ENCODE results near the gene PPP1R16B.
"Not testable (repeated sequence)": the region's sequence is repeated elsewhere in the genome, so short reads cannot be mapped to it uniquely, and the experiment has no call there.

Gene PPP1R16B

GRCh38 chr20:38947931-38948362, 142.4 kb downstream of the PPP1R16B start:
- no peak for TF ChIP-seq ZFX (IDR thresholded peaks at IDR 0.05)
- TF ChIP-seq, protein P1, sequence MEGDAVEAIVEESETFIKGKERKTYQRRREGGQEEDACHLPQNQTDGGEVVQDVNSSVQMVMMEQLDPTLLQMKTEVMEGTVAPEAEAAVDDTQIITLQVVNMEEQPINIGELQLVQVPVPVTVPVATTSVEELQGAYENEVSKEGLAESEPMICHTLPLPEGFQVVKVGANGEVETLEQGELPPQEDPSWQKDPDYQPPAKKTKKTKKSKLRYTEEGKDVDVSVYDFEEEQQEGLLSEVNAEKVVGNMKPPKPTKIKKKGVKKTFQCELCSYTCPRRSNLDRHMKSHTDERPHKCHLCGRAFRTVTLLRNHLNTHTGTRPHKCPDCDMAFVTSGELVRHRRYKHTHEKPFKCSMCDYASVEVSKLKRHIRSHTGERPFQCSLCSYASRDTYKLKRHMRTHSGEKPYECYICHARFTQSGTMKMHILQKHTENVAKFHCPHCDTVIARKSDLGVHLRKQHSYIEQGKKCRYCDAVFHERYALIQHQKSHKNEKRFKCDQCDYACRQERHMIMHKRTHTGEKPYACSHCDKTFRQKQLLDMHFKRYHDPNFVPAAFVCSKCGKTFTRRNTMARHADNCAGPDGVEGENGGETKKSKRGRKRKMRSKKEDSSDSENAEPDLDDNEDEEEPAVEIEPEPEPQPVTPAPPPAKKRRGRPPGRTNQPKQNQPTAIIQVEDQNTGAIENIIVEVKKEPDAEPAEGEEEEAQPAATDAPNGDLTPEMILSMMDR (conservative IDR thresholded peaks at IDR 0.05), result no peak
- no peak overlapping the region for H3K27ac ChIP-seq

DNA sequence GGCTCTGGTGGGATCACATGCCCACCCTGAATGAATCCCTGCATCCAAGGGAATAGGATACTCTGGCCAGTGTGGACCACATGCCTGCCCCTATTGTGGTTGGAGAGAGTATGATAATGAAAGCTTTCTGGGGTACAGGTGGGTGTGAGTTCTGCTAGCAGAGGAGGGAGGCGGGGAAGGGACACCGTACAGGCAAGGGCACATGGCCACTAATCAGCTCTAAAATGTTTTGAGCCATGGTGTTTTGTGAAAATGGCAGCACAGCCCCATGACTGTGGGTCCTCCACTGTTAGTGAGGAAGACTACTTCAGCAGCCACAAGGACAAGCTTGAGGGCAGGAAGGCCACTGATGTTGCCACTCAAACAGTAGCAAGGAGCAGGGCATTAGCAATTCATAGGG, 144.8 kb downstream of the PPP1R16B start:
- TF ChIP-seq ZFX (IDR thresholded peaks at IDR 0.05), result no peak
- TF ChIP-seq, protein P1 (conservative IDR thresholded peaks at IDR 0.05), result no peak
- no peak overlapping the region for H3K27ac ChIP-seq

DNA sequence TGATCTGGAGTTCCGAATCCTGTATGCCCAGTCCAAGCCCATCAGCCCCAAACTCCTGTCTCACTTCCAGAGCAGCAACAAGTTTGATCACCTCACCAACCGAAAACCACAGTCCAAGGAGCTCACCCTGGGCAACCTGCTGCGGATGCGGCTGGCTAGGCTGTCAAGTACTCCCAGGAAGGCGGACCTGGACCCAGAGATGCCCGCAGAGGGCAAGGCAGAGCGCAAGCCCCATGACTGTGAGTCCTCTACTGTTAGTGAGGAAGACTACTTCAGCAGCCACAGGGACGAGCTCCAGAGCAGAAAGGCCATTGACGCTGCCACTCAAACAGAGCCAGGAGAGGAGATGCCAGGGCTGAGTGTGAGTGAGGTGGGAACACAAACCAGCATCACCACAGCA, 146.1 kb downstream of the PPP1R16B start:
- H3K27ac ChIP-seq, result no peak overlapping the region
- TF ChIP-seq, protein P1 (conservative IDR thresholded peaks at IDR 0.05), result no peak
- TF ChIP-seq ZFX (IDR thresholded peaks at IDR 0.05), result no peak

DNA sequence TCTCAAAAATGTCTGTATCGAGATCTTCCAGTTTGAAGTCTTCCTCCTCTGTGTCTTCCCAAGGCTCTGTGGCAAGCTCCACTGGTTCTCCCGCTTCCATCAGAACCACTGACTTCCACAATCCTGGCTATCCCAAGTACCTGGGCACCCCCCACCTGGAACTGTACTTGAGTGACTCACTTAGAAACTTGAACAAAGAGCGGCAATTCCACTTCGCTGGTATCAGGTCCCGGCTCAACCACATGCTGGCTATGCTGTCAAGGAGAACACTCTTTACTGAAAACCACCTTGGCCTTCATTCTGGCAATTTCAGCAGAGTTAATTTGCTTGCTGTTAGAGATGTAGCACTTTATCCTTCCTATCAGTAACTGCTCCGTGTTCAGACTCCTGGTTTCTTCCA, 146.7 kb downstream of the PPP1R16B start:
- H3K27ac ChIP-seq, result no peak overlapping the region
- TF ChIP-seq, protein P1 (conservative IDR thresholded peaks at IDR 0.05), result no peak
- TF ChIP-seq ZFX (IDR thresholded peaks at IDR 0.05), result no peak

GRCh38 chr20:38953630-38954340, 148.3 kb downstream of the PPP1R16B start:
- no peak for TF ChIP-seq ZFX (IDR thresholded peaks at IDR 0.05)
- TF ChIP-seq, protein P1 (conservative IDR thresholded peaks at IDR 0.05), result no peak
- H3K27ac ChIP-seq, result no peak overlapping the region

- H3K27ac ChIP-seq, result no peak overlapping the region
- TF ChIP-seq, protein P1 (conservative IDR thresholded peaks at IDR 0.05), result no peak
- TF ChIP-seq ZFX (IDR thresholded peaks at IDR 0.05), result no peak
Observed at GRCh38 chr20:38957235-38957876, 151.9 kb downstream of the PPP1R16B start.

GRCh38 chr20:38957915-38958485, 152.5 kb downstream of the PPP1R16B start:
- no peak overlapping the region for H3K27ac ChIP-seq
- TF ChIP-seq, protein P1 (conservative IDR thresholded peaks at IDR 0.05), result no peak
- TF ChIP-seq ZFX (IDR thresholded peaks at IDR 0.05), result no peak

DNA sequence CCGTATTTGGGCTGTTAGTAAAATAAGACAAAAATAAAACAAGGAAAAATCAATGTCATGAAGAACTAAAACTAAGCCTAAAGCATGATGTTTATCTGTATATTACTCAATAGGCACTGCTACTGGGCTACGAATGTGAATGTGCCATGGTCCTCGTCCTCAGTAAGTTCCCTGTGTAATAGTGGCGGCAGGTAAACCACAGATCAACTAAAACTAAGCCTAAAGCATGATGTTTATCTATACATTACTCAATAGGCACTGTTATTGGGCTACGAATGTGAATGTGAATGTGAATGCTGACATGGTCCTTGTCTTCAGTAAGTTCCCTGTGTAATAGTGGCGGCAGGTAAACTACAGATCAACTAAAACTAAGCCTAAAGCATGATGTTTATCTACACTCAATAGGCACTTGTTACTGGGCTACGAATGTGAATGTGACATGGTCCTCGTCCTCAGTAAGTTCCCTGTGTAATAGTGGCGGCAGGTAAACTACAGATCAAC, 154.7 kb downstream of the PPP1R16B start:
- not testable (repeated sequence) for H3K27ac ChIP-seq

Data from C4-2B (cell line).